ENCODE data around the gene LRRTM4. TPM values are rescaled to one million over a fixed set of nuclear protein-coding genes. Genes with fewer than 3 reads are reported as not detected.

LRRTM4 gene
- total RNA-seq, 4 donors from 2014 or later = not detected

DNA sequence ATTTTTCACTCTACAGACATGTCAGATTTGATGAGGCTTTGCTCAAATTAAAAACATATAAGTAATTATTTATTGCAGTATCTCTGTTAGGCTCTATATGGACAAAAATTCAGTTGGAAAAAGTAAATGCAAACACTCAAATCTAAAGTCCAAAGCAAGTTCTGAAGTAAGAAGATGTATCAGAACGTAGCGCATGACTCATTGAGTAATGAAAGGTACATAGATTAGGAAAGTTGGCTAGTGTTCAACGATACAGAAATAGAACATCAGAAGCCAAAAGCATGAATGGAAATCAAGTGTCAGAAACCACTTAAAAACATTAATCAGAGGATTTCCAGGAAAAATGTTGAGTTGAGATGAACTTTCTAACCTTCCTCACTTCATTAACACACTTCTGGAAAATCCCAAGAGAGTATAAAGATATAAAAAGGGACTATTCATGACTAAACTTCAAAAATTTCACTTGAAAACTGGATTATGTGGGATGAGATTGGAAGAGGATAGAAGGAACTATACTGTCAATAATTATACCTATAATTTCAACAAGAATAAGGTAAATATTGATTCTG, 494.1 kb downstream of the LRRTM4 start:
- 24 to 36% methylated on average over 3 of the region's 3 CpGs for WGBS, 2 donors
- Histone ChIP-seq H3K4me1 (no peaks in the 10 kb centered on the region), H3K4me3 (no peak overlapping the region), H3K9me3 (no peaks in the 10 kb centered on the region), H3K27me3 (no peaks in the 10 kb centered on the region), H3K27ac (no peak overlapping the region), H3K36me3 (no peaks in the 10 kb centered on the region)
- DNase-seq = no peak
- intact Hi-C loops (cut with DNase I) = no loop called here
- TF ChIP-seq POLR2A (IDR thresholded peaks at IDR 0.05) = no peak
- TF ChIP-seq, protein P1, sequence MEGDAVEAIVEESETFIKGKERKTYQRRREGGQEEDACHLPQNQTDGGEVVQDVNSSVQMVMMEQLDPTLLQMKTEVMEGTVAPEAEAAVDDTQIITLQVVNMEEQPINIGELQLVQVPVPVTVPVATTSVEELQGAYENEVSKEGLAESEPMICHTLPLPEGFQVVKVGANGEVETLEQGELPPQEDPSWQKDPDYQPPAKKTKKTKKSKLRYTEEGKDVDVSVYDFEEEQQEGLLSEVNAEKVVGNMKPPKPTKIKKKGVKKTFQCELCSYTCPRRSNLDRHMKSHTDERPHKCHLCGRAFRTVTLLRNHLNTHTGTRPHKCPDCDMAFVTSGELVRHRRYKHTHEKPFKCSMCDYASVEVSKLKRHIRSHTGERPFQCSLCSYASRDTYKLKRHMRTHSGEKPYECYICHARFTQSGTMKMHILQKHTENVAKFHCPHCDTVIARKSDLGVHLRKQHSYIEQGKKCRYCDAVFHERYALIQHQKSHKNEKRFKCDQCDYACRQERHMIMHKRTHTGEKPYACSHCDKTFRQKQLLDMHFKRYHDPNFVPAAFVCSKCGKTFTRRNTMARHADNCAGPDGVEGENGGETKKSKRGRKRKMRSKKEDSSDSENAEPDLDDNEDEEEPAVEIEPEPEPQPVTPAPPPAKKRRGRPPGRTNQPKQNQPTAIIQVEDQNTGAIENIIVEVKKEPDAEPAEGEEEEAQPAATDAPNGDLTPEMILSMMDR (IDR thresholded peaks at IDR 0.05) = no peak

- 56 to 63% methylated on average over 4 of the region's 4 CpGs for WGBS, 2 donors
- Histone ChIP-seq H3K27ac (no peak overlapping the region), H3K4me3 (no peak overlapping the region), H3K36me3 (no peaks in the 10 kb centered on the region), H3K4me1 (no peaks in the 10 kb centered on the region), H3K9me3 (no peaks in the 10 kb centered on the region), H3K27me3 (no peaks in the 10 kb centered on the region)
- intact Hi-C loops (cut with DNase I) = no loop called here
- TF ChIP-seq, protein P1 (IDR thresholded peaks at IDR 0.05) = no peak
- TF ChIP-seq POLR2A (IDR thresholded peaks at IDR 0.05) = no peak
- no peak for DNase-seq
Observed at GRCh38 chr2:77025714-77026113, 496.5 kb downstream of the LRRTM4 start.

GRCh38 chr2:77021161-77021560, 501.0 kb downstream of the LRRTM4 start:
- no peaks in the 10 kb centered on the region for H3K9me3 ChIP-seq
- no peak for TF ChIP-seq POLR2A (IDR thresholded peaks at IDR 0.05)
- TF ChIP-seq, protein P1 (IDR thresholded peaks at IDR 0.05) = no peak
- intact Hi-C loops (cut with DNase I) = no loop called here
- no peak overlapping the region for H3K4me3 ChIP-seq
- no peaks in the 10 kb centered on the region for H3K36me3 ChIP-seq
- 71 to 76% methylated on average over 3 of the region's 3 CpGs for WGBS, 2 donors
- no peak for DNase-seq
- no peaks in the 10 kb centered on the region for H3K27me3 ChIP-seq
- no peaks in the 10 kb centered on the region for H3K4me1 ChIP-seq
- H3K27ac ChIP-seq = no peak overlapping the region

- no peak for DNase-seq
- 82 to 100% methylated on average over 1 of the region's 1 CpG for WGBS, 2 donors
- H3K4me1 ChIP-seq = peaks cover 0 to 11% (median 0%) of the 10 kb centered on the region in 3 donors
- intact Hi-C loops (cut with DNase I) = no loop called here
- TF ChIP-seq, protein P1 (IDR thresholded peaks at IDR 0.05) = no peak
- TF ChIP-seq POLR2A (IDR thresholded peaks at IDR 0.05) = no peak
- H3K9me3 ChIP-seq = no peaks in the 10 kb centered on the region
- H3K27me3 ChIP-seq = no peaks in the 10 kb centered on the region
- no peaks in the 10 kb centered on the region for H3K36me3 ChIP-seq
- H3K4me3 ChIP-seq = no peak overlapping the region
- no peak overlapping the region for H3K27ac ChIP-seq
Observed at GRCh38 chr2:77018219-77018618, 504.0 kb downstream of the LRRTM4 start.

GRCh38 chr2:77017355-77017745, 504.8 kb downstream of the LRRTM4 start:
- H3K4me1 ChIP-seq = peaks cover 0 to 12% (median 3%) of the 10 kb centered on the region in 3 donors
- WGBS, 2 donors = 72 to 89% methylated on average over 3 of the region's 3 CpGs
- DNase-seq = no peak
- H3K27me3 ChIP-seq = no peaks in the 10 kb centered on the region
- TF ChIP-seq, protein P1 (IDR thresholded peaks at IDR 0.05) = no peak
- TF ChIP-seq POLR2A (IDR thresholded peaks at IDR 0.05) = no peak
- no peaks in the 10 kb centered on the region for H3K9me3 ChIP-seq
- no peaks in the 10 kb centered on the region for H3K36me3 ChIP-seq
- intact Hi-C loops (cut with DNase I) = no loop called here
- no peak overlapping the region for H3K4me3 ChIP-seq
- no peak overlapping the region for H3K27ac ChIP-seq

Data from esophagus squamous epithelium (tissue), 5 donors.